Sigmoid colon (tissue), 7 donors: ENCODE data around the gene TNFRSF25. TPM values are rescaled to one million over a fixed set of nuclear protein-coding genes. Genes with fewer than 3 reads are reported as not detected.

Experiments
- DNase-seq: peaks from one replicate; pipeline ENCODE4 v3.0.0-alpha.2; 2019
- H3K27ac ChIP-seq, 4 donors: fragments of 200-600 bp; sonication (generic); one replicate each; pipeline ENCODE4 v1.5.1; 2016 to 2019; ENCODE audit warnings: mild to moderate bottlenecking in 1 of 4
- H3K27me3 ChIP-seq, 3 donors: fragments of 200-600 bp; sonication (generic); one replicate each; pipeline ENCODE4 v1.5.1; 2019; ENCODE audit warnings: mild to moderate bottlenecking in 1 of 3
- H3K36me3 ChIP-seq, 4 donors: fragments of 200-600 bp; sonication (generic); one replicate each; pipeline ENCODE4 v1.5.1; 2016 to 2019
- H3K4me1 ChIP-seq, 4 donors: fragments of 200-600 bp; sonication (generic); one replicate each; pipeline ENCODE4 v1.5.1; 2017 to 2019
- H3K4me3 ChIP-seq, 4 donors: fragments of 200-600 bp; sonication (generic); one replicate each; pipeline ENCODE4 v1.5.1; 2017 to 2019; ENCODE audit warnings: mild to moderate bottlenecking in 2 of 4, moderate library complexity in 1 of 4
- H3K9me3 ChIP-seq, 4 donors: fragments of 200-600 bp in 3 of 4; sonication (generic) in 3 of 4; one replicate each; pipeline versions ENCODE4 v1.5.1 to v1.6.1; 2013 to 2019
- EP300 ChIP-seq, 4 donors: sonication (generic); formaldehyde crosslinking; IDR thresholded peaks; one replicate each; pipeline ENCODE4 v1.6.1; 2017; ENCODE audit warnings: antibody characterized with exemption in 4 of 4
- POLR2A ChIP-seq, 2 donors: fragments of 450-650 bp; IDR thresholded peaks; one replicate each; pipeline ENCODE4 v1.6.1; 2016; ENCODE audit warnings: antibody characterized with exemption in 2 of 2, mild to moderate bottlenecking in 2 of 2, moderate library complexity in 2 of 2
- POLR2AphosphoS5 ChIP-seq, 4 donors: sonication (generic); formaldehyde crosslinking; IDR thresholded peaks; one replicate each; pipeline ENCODE4 v1.6.1; 2017; ENCODE audit warnings: antibody characterized with exemption in 4 of 4
- WGBS, 2 donors: extraction: QIAGEN DNeasy Blood & Tissue Kit; methylation state at CpG; one replicate each; pipeline ENCODE4 v1.1.7; 2013; 5-methylcytosine and 5-hydroxymethylcytosine counted together
- intact Hi-C: fragments of 100-400 bp; cut with DNase I; formaldehyde crosslinking; loops from one replicate; pipeline ENCODE4 v1.15.1; 2023
- polyA plus RNA-seq, 3 donors: library from polyadenylated mRNA; stranded (reverse); fragments of 200-250 nt; gene quantifications; one replicate each; pipeline ENCODE4 v1.2.3, GENCODE V29; 2013
- total RNA-seq, 4 donors: library from RNA; depleted of rRNA; stranded (reverse); fragments of >200 nt; gene quantifications; one replicate each; pipeline ENCODE4 v1.1.0, GENCODE V29; 2016
- TF ChIP-seq, protein P1 (sequence below), 4 experiments: fragments of 450-650 bp in 3 of 4; fragments of 200-600 bp in 1 of 4; IDR thresholded peaks; one replicate each; pipeline ENCODE4 v1.5.1; 2016 to 2019; ENCODE audit warnings: antibody characterized with exemption in 4 of 4, mild to moderate bottlenecking in 3 of 4, moderate library complexity in 2 of 4
- donor health status: healthy with polysubstance abuse.
- donor health status: Bipolar disorder and iron deficiency.
- donor health status: healthy.

The TNFRSF25 gene
- total and polyA plus RNA-seq, 7 donors: 2.5 to 65.9 (median 6.8) TPM

DNA sequence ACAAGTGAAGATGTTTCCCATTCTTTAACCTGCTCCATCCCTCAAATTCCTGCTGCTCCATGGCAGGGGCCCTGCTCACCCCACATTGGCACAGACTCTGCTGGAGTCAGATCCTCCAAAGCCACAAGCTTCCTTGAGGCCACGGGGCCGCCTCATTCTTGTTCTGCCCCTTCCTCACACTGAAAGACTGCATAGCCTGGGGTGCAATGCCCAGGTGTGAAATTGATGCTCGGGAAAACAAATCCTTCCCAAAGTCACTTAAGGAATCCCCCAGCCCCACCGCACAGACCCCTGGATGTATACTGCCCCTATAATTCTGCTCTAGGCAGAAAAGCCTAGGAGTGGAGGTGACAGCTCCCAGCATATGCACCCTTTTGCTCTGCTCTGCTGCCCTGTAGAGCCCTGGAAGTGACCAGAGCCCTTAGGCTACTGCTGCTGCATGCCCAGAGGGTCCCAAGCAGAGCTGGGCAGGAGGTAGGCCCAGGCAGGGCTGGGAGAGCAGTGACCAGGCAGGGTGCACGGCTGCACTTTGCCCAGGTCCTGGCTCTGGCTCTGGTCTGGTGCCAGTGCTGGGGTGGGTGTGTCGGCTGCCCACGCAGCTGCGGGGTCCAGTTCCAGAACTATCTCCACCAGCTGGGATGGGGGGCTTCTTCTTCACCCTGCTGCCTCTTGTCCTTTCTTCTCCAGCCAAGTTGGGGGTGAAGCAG lies 47.9 kb downstream of the TNFRSF25 start:
- Histone ChIP-seq H3K27ac (no peak overlapping the region), H3K27me3 (peaks cover 52 to 100% (median 86%) of the 10 kb centered on the region in 3 donors), H3K9me3 (no peaks in the 10 kb centered on the region), H3K4me1 (peaks cover 0 to 28% (median 24%) of the 10 kb centered on the region in 4 donors), H3K4me3 (no peak overlapping the region), H3K36me3 (no peaks in the 10 kb centered on the region)
- TF ChIP-seq POLR2AphosphoS5 (IDR thresholded peaks at IDR 0.05): no peak
- TF ChIP-seq, protein P1, sequence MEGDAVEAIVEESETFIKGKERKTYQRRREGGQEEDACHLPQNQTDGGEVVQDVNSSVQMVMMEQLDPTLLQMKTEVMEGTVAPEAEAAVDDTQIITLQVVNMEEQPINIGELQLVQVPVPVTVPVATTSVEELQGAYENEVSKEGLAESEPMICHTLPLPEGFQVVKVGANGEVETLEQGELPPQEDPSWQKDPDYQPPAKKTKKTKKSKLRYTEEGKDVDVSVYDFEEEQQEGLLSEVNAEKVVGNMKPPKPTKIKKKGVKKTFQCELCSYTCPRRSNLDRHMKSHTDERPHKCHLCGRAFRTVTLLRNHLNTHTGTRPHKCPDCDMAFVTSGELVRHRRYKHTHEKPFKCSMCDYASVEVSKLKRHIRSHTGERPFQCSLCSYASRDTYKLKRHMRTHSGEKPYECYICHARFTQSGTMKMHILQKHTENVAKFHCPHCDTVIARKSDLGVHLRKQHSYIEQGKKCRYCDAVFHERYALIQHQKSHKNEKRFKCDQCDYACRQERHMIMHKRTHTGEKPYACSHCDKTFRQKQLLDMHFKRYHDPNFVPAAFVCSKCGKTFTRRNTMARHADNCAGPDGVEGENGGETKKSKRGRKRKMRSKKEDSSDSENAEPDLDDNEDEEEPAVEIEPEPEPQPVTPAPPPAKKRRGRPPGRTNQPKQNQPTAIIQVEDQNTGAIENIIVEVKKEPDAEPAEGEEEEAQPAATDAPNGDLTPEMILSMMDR (IDR thresholded peaks at IDR 0.05): no peak
- no peak for TF ChIP-seq EP300 (IDR thresholded peaks at IDR 0.05)
- TF ChIP-seq POLR2A (IDR thresholded peaks at IDR 0.05): no peak
- no peak for DNase-seq
- 48 to 61% methylated on average over 8 of the region's 8 CpGs for WGBS, 2 donors
- intact Hi-C loops: no loop called here

GRCh38 chr1:6416906-6417305 lies 49.1 kb downstream of the TNFRSF25 start:
- TF ChIP-seq POLR2A (IDR thresholded peaks at IDR 0.05) (no peak), POLR2AphosphoS5 (IDR thresholded peaks at IDR 0.05) (no peak), EP300 (IDR thresholded peaks at IDR 0.05) (no peak)
- TF ChIP-seq, protein P1 (IDR thresholded peaks at IDR 0.05): no peak
- DNase-seq: no peak
- Histone ChIP-seq H3K27me3 (peaks cover 50 to 97% (median 75%) of the 10 kb centered on the region in 3 donors), H3K9me3 (no peaks in the 10 kb centered on the region), H3K4me3 (no peak overlapping the region), H3K4me1 (peaks cover 0 to 26% (median 23%) of the 10 kb centered on the region in 4 donors), H3K27ac (no peak overlapping the region), H3K36me3 (no peaks in the 10 kb centered on the region)
- intact Hi-C loops: no loop called here
- WGBS, 2 donors: 86 to 95% methylated on average over 5 of the region's 5 CpGs

- Histone ChIP-seq H3K27me3 (peaks cover 50 to 97% (median 69%) of the 10 kb centered on the region in 3 donors), H3K9me3 (no peaks in the 10 kb centered on the region), H3K4me3 (no peak overlapping the region), H3K36me3 (no peaks in the 10 kb centered on the region), H3K27ac (no peak overlapping the region), H3K4me1 (peaks cover 0 to 26% (median 23%) of the 10 kb centered on the region in 4 donors)
- intact Hi-C loops: no loop called here
- 81 to 92% methylated on average over 8 of the region's 8 CpGs for whole genome bisulfite sequencing, 2 donors
- no peak for TF ChIP-seq POLR2A (IDR thresholded peaks at IDR 0.05)
- TF ChIP-seq EP300 (IDR thresholded peaks at IDR 0.05): no peak
- TF ChIP-seq, protein P1 (IDR thresholded peaks at IDR 0.05): no peak
- TF ChIP-seq POLR2AphosphoS5 (IDR thresholded peaks at IDR 0.05): no peak
- no peak for DNase-seq
Measured at GRCh38 chr1:6416295-6416656, 49.7 kb downstream of the TNFRSF25 start.

- no peak for DNase-seq
- no peaks in the 10 kb centered on the region for H3K9me3 ChIP-seq
- H3K4me3 ChIP-seq: no peak overlapping the region
- TF ChIP-seq EP300 (IDR thresholded peaks at IDR 0.05): no peak
- TF ChIP-seq POLR2A (IDR thresholded peaks at IDR 0.05): no peak
- TF ChIP-seq, protein P1 (IDR thresholded peaks at IDR 0.05): no peak
- no peak for TF ChIP-seq POLR2AphosphoS5 (IDR thresholded peaks at IDR 0.05)
- no peaks in the 10 kb centered on the region for H3K36me3 ChIP-seq
- peaks cover 0 to 16% (median 15%) of the 10 kb centered on the region in 4 donors for H3K4me1 ChIP-seq
- H3K27ac ChIP-seq: no peak overlapping the region
- peaks cover 40 to 91% (median 57%) of the 10 kb centered on the region in 3 donors for H3K27me3 ChIP-seq
- 15 to 47% methylated on average over 17 of the region's 17 CpGs for WGBS, 2 donors
- intact Hi-C loops: no loop called here
Measured at GRCh38 chr1:6414881-6415626, 50.9 kb downstream of the TNFRSF25 start.
